DMS 273 (cell line): Measurements from ENCODE around the gene MORF4L2.

Experiments used
- DNase-seq: peaks from one replicate; lab custom pipeline; 2025; ENCODE audit not compliant: unreplicated experiment; lab: John Stamatoyannopoulos, UW

MORF4L2 gene

DNA sequence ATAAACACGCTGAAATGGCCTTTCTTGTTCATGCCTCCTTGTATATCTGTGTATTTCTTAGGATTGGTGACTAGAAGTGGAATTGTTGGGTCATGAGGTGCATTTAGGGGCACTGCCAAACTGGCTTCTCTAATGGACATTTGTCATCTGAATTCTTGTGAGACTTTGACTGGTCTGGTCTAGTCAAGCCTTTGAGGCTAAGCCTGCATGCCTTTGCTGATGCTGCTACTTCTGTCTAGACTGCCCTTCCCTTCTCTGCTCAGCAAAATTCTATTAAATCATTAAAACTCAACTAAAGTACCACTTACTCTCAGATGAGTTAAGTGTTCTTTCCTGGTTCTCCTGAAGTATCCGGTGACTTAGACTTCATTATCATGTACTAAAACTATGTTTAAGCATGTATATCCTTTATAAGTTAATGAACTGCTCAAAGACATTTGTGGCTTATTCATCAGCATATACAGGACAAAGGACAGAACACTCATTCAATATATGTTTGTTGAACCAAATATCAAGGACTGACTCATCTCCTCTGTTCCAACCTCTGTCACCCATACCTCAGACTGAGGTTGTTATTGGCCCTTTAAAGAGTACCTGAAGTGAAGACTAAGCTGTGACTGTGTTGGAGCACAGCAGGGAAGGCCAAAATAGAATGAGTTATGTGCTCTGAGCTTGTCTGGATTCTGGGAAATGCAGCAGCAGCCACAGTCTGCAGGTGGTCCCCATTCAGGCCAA is 48.7 kb downstream of the MORF4L2 start:
- DNase-seq = no peak

DNA sequence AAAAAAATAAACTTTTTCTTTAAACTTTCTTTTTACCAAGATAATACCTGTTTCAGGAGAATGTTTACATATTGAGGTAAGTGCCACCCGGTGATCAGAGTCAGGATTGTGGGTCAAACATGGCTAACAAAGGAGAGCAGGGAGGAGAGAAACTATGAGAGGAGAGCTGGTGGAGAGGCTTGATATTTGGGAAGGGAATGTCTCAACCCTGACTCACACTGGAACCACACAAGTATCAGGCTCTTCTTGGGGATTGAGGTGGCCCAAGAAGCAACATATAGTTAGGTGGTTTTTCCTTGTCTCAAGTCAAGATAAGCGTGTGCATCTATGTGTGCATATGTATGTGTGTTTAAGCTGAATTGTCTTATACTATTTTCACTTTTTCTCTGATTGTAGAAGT is 51.1 kb downstream of the MORF4L2 start:
- DNase-seq = no peak

DNA sequence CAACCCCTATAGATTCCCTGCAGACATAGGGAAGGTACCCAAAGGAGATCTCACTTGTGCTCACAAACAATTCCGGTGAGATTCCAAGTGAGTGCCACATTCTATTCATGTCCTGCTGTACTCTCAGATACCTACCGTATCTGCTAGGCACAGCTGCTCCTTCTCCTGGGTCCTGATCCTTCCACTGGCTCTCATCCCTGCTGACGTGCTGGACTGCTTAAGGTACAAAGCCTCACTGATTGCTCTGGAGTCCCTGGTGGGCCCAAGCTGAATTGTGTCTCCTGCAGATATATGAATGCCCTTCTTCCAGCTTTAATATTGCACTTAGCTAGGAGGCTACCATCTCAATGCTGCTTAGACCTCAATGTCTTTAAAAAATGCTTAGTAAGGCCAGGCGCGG is 55.4 kb downstream of the MORF4L2 start:
- no peak for DNase-seq

DNA sequence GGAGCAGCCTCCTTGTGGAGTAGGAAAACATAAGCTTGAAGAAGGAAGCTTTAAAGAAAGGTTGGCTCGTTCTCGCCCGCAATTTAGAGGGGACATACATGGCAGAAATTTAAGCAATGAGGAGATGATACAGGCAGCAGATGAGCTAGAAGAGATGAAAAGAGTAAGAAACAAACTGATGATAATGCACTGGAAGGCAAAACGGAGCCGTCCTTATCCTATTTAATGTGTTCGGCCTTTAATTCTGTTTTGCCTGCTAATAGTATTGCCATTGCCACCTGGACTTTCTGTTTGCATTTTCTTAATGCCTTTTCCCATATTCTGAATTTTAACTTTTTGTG is 56.4 kb downstream of the MORF4L2 start:
- no peak for DNase-seq

GRCh38 chrX:103629318-103630170 is 57.0 kb downstream of the MORF4L2 start:
- peak; percentile 80 for DNase-seq

DNA sequence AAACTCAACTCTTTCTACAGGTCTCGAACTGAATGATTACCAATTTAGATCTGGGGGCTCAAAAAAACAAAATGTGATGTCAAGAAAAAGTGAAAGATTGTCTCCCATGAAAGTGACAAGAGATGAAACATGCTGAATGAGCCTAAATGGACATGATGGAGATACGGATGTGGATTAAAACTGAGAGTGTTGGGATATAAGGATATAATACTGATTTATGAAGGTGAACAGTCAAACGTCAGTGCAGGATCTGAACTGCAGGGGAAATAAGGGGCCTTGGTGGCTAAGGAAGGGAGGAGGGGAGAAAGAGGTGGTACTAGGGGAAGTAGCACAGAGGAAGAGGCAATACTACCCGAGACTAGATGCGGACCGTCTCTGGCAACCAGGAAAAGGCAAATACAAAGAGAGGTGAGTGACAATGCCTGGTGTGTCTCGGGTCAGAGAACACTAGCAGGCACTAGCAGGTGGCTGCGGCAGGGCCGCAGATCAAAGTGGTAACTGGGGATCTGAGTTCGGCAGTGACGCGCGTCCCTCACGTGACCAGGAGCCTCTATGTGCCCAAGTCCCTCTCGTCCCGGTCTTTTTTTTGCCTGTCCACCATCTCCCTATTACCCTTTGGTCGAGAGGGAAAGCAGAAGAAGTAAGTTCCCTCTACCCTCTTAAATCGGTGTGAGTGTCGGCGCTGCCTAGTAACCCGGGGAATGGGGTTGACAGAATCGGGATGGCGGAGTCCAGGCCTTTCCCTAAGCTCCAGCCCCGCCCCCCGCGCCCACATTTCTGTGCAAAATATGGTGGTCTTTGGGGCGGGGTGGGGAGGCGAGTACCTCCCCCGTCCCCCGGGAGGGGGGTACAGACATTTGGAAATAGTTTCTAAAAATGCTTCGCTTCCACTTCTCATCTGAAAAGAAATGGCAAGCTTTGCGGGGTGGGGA is 57.8 kb downstream of the MORF4L2 start, which contains the start of gene TCEAL1:
TSS of gene TCEAL1 (plus strand) at position 590 of the 932 bp plus-strand sequence. CDS start 942 bp downstream, outside the sequence.
- DNase-seq = peak; percentile 82

GRCh38 chrX:103626855-103627254 is 59.6 kb downstream of the MORF4L2 start:
- DNase-seq = no peak
